Measurements from ENCODE around the gene OFD1.

OFD1 gene

GRCh38 chrX:13805241-13805640 is 70.7 kb downstream of the OFD1 start:
- Histone ChIP-seq H3K9ac (no peak overlapping the region), H3K9me3 (0 out of 2 replicates have a peak, but pooled peaks cover under 1% of the 10 kb centered on the region), H4K20me1 (peaks cover 19% of the 10 kb centered on the region; the same call in 1 of the 2 replicates), H3K4me1 (0 out of 2 replicates have a peak, but pooled peaks cover 11% of the 10 kb centered on the region), H3K27me3 (peaks cover 97% of the 10 kb centered on the region), H3K36me3 (no peaks in the 10 kb centered on the region), H3K4me3 (no peak overlapping the region), H3K27ac (no peak overlapping the region), H3K4me2 (no peak overlapping the region)
- TF ChIP-seq Cebpa-rat (IDR thresholded peaks at IDR 0.05) = no peak

GRCh38 chrX:13808293-13808692 is 73.7 kb downstream of the OFD1 start:
- Histone ChIP-seq H3K27ac (no peak overlapping the region), H3K4me2 (0 out of 2 replicates have a peak overlapping the region, but pooled peaks have one; percentile 1), H4K20me1 (peaks cover 9% of the 10 kb centered on the region; the same call in 1 of the 2 replicates)

GRCh38 chrX:13808865-13809264 is 74.3 kb downstream of the OFD1 start:
- Histone ChIP-seq H3K9me3 (no peaks in the 10 kb centered on the region), H3K4me2 (no peak overlapping the region), H3K36me3 (no peaks in the 10 kb centered on the region), H3K4me1 (0 out of 2 replicates have a peak, but pooled peaks cover 11% of the 10 kb centered on the region), H4K20me1 (peaks cover 9% of the 10 kb centered on the region; the same call in 1 of the 2 replicates), H3K27ac (no peak overlapping the region), H3K9ac (no peak overlapping the region), H3K27me3 (peaks cover 95% of the 10 kb centered on the region), H3K4me3 (no peak overlapping the region)
- TF ChIP-seq Cebpa-rat (IDR thresholded peaks at IDR 0.05) = no peak

More at GRCh38 chrX:13808293-13808692, 73.7 kb downstream of the OFD1 start:
- no peak for TF ChIP-seq Cebpa-rat (IDR thresholded peaks at IDR 0.05)
- Histone ChIP-seq H3K4me3 (no peak overlapping the region), H3K4me1 (0 out of 2 replicates have a peak, but pooled peaks cover 11% of the 10 kb centered on the region), H3K27me3 (peaks cover 95% of the 10 kb centered on the region), H3K9ac (no peak overlapping the region), H3K9me3 (no peaks in the 10 kb centered on the region), H3K36me3 (no peaks in the 10 kb centered on the region)

GRCh38 chrX:13815664-13816063 is 81.1 kb downstream of the OFD1 start:
- H3K9me3 ChIP-seq = no peaks in the 10 kb centered on the region
- H3K27me3 ChIP-seq = peaks cover 98% of the 10 kb centered on the region
- no peaks in the 10 kb centered on the region for H3K36me3 ChIP-seq
- H3K9ac ChIP-seq = no peak overlapping the region
- H3K27ac ChIP-seq = no peak overlapping the region
- H3K4me2 ChIP-seq = no peak overlapping the region
- peaks cover 20% of the 10 kb centered on the region; the same call in 1 of the 2 replicates for H4K20me1 ChIP-seq
- TF ChIP-seq Cebpa-rat (IDR thresholded peaks at IDR 0.05) = no peak
- H3K4me1 ChIP-seq = no peaks in the 10 kb centered on the region
- no peak overlapping the region for H3K4me3 ChIP-seq

GRCh38 chrX:13816176-13816575 is 81.6 kb downstream of the OFD1 start:
- H3K4me1 ChIP-seq = no peaks in the 10 kb centered on the region
- peaks cover 20% of the 10 kb centered on the region; the same call in 1 of the 2 replicates for H4K20me1 ChIP-seq
- no peaks in the 10 kb centered on the region for H3K36me3 ChIP-seq
- TF ChIP-seq Cebpa-rat (IDR thresholded peaks at IDR 0.05) = no peak
- no peak overlapping the region for H3K27ac ChIP-seq
- no peaks in the 10 kb centered on the region for H3K9me3 ChIP-seq
- no peak overlapping the region for H3K4me3 ChIP-seq
- no peak overlapping the region for H3K9ac ChIP-seq
- no peak overlapping the region for H3K4me2 ChIP-seq
- peaks cover 98% of the 10 kb centered on the region for H3K27me3 ChIP-seq

- no peak for TF ChIP-seq Cebpa-rat (IDR thresholded peaks at IDR 0.05)
- Histone ChIP-seq H3K9me3 (no peaks in the 10 kb centered on the region), H3K9ac (no peak within 1 kb of the TSS), H3K27ac (no peak within 1 kb of the TSS), H4K20me1 (peaks cover 20% of the 10 kb centered on the region; the same call in 1 of the 2 replicates), H3K27me3 (peaks cover 98% of the 10 kb centered on the region), H3K4me2 (no peak within 1 kb of the TSS), H3K36me3 (no peaks in the 10 kb centered on the region), H3K4me1 (no peaks in the 10 kb centered on the region), H3K4me3 (no peak within 1 kb of the TSS)
These were observed 82.4 kb downstream of the OFD1 start, which contains the start of gene GPM6B for GRCh38 chrX:13816643-13817627. TSS of gene GPM6B (minus strand) at chrX:13817093. CDS start at chrX:13816904, 189 bp downstream.

Data from BLaER1 (cell line).